Activated naive CD8-positive, alpha-beta T cell treated with anti-CD3 and anti-CD28 coated beads, Interleukin-2, amount 10 ng/mL, durations not matched to agents 7 days and 5 days (primary cell): ENCODE results near the gene CACNA1C. TPM values are rescaled to one million over a fixed set of nuclear protein-coding genes. Genes with fewer than 3 reads are reported as not detected.

Experiments used
- ATAC-seq: fragments of 150-1000 bp; cut with Tn5 transposase; one replicate; pipeline ENCODE4 v1.10.0; 2021; ENCODE audit warnings: low read depth, moderate library complexity
- POLR2A ChIA-PET: fragments of 350-600 bp; sonication (Branson Sonifier 250); formaldehyde crosslinking; loops from one replicate; lab custom pipeline; 2021; ENCODE audit warnings: antibody characterized with exemption; lab: Charles Lee
- DNase-seq: peaks from one replicate; pipeline ENCODE4 v3.0.0; 2021
- H3K27ac Mint-ChIP-seq: one replicate; pipeline ENCODE4 v1.8.0; 2022; ENCODE audit warnings: mild to moderate bottlenecking, mixed read lengths
- H3K27me3 Mint-ChIP-seq: one replicate; pipeline ENCODE4 v1.8.0; 2022; ENCODE audit warnings: mild to moderate bottlenecking, moderate library complexity, mixed read lengths
- H3K36me3 Mint-ChIP-seq: one replicate; pipeline ENCODE4 v1.8.0; 2021; ENCODE audit warnings: mild to moderate bottlenecking, mixed read lengths
- H3K4me1 Mint-ChIP-seq: one replicate; pipeline ENCODE4 v1.8.0; 2021; ENCODE audit warnings: mixed read lengths
- H3K4me3 Mint-ChIP-seq: one replicate; pipeline ENCODE4 v1.8.0; 2022; ENCODE audit warnings: mild to moderate bottlenecking, moderate library complexity, mixed read lengths
- H3K9me3 Mint-ChIP-seq: one replicate; pipeline ENCODE4 v1.8.0; 2021; ENCODE audit warnings: mixed read lengths
- total RNA-seq, 2 experiments: library from RNA; stranded (reverse); gene quantifications; one replicate each; pipeline ENCODE4 v1.2.3, GENCODE V29; 2021

The CACNA1C gene
- total RNA-seq, 2 experiments from 2014 or later = 0.11 to 0.14 TPM

DNA sequence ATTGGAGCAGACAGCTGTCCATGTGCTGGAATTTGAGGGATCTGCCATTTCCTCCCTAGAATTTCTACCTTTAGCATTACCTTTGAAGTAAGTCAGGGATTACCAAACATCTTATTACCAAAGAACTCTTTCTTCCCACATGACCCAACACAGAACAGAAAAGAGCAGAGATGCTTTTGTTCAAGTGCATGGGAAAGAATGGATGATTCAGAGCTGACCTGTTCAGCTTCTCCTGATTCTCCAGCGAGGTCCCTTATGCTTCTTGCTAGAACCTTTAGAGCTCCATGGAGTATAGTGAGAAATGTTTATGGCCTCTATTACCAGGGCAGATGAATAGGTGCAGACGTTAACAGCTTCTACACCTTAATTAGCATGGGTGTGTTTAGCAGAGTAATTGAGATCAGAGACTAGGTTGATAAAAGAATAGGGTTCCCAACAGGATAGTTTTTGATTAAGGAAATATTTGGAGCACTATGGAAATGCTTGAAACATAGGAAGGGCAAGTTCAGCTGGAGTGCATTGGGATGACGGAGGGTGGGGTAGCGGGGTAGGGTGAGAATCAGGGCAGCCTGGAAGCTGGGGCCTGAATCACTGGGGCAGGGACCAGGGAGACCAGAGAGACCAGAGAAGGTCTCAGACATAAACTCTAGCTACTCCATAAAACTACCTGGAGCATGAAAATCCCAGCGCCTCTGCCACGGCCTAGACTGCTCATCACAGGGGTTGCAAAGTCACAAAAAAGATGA is 223.7 kb downstream of the CACNA1C start:
- no peak for ATAC-seq
- no peak for DNase-seq
- Mint-ChIP-seq H3K27me3 (peaks cover 3% of the 10 kb centered on the region), H3K4me1 (no peaks in the 10 kb centered on the region), H3K27ac (no peak overlapping the region), H3K36me3 (peaks cover 2% of the 10 kb centered on the region), H3K4me3 (no peak overlapping the region), H3K9me3 (peaks cover 1% of the 10 kb centered on the region)
- POLR2A ChIA-PET = no interaction called here

DNA sequence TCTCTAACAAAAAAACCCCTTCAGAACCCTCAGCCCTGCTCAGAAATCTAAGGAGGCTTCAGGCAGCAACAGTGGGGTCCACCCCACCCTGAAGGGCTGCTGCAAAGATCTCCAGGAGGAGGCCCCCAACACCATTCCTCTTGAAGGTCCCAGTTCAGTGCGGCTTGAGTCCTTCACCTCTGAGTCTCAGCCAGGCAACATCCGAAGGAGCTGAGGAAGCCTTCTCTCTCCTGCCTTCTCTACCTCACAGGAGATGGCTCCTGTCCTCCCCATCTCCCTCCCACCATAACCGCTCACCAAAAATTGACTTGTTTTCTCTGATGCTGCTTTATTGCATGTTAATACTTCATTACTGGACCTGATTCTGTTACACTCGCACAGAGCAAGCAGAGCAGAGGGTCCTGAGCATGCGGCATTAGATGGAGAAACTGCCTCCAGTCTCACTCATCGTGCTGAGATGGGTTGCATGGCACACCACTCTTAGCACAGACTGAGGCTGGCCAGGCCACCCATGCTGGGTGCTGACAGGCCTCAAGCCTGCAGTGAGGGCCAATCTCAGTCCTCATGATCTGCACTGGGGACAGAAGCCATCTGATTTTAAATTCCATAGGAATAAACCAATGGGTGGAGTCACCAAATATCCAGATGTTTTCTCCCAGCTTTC is 224.8 kb downstream of the CACNA1C start:
- POLR2A ChIA-PET = no interaction called here
- H3K27me3 Mint-ChIP-seq = peaks cover 4% of the 10 kb centered on the region
- no peak overlapping the region for H3K27ac Mint-ChIP-seq
- no peak for ATAC-seq
- H3K4me3 Mint-ChIP-seq = no peak overlapping the region
- H3K9me3 Mint-ChIP-seq = peaks cover 1% of the 10 kb centered on the region
- peaks cover 2% of the 10 kb centered on the region for H3K36me3 Mint-ChIP-seq
- no peak for DNase-seq
- H3K4me1 Mint-ChIP-seq = no peaks in the 10 kb centered on the region

DNA sequence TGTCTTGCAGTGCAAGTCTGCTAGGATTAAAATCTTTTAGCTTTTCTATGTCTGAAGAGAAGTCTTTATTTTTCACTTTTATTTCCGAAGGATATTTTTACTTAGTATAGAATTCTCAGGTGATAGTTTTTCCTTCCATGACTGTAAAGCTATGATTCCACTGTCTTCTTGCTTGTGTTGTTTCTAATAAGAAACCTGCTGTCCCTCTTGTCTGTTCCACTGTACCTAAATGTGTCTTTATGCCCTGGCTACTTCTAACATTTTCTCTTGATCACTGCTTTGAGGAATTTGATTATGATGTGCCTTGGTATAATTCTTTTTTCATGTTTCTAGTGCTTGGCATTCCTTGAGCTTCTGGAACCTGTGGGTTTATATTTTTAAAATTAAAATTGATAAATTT is 228.7 kb downstream of the CACNA1C start:
- no peak overlapping the region for H3K27ac Mint-ChIP-seq
- POLR2A ChIA-PET = no interaction called here
- peaks cover 9% of the 10 kb centered on the region for H3K27me3 Mint-ChIP-seq
- ATAC-seq (no peak), DNase-seq (no peak)
- peaks cover 2% of the 10 kb centered on the region for H3K36me3 Mint-ChIP-seq
- H3K9me3 Mint-ChIP-seq = peaks cover 1% of the 10 kb centered on the region
- no peaks in the 10 kb centered on the region for H3K4me1 Mint-ChIP-seq
- H3K4me3 Mint-ChIP-seq = no peak overlapping the region

GRCh38 chr12:2282318-2282717 is 229.5 kb downstream of the CACNA1C start:
- POLR2A ChIA-PET = no interaction called here
- peaks cover 8% of the 10 kb centered on the region for H3K27me3 Mint-ChIP-seq
- H3K36me3 Mint-ChIP-seq = peaks cover 2% of the 10 kb centered on the region
- ATAC-seq (no peak), DNase-seq (no peak)
- no peak overlapping the region for H3K27ac Mint-ChIP-seq
- no peaks in the 10 kb centered on the region for H3K4me1 Mint-ChIP-seq
- no peak overlapping the region for H3K4me3 Mint-ChIP-seq
- H3K9me3 Mint-ChIP-seq = peaks cover 1% of the 10 kb centered on the region

GRCh38 chr12:2283480-2283879 is 230.7 kb downstream of the CACNA1C start:
- peaks cover 6% of the 10 kb centered on the region for H3K27me3 Mint-ChIP-seq

DNA sequence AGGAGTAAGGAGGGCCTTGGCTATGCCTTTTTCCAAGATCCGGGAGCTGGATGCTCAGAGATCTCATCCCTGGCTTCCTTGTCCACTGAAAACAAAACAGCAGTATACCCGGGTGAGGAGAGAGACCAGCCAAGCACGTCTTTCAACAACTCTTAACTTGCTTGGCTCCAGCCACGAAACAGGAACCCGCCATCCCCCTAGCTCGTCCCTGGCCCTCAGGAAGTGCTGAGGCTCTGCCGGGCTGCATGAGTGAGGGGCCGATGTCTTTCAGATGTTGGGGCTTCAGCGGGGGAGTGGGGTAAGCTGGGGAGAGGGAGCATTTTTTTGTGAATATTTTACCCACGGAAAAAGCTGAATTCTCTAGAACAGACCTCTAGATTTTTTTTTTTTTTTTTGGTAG is 231.1 kb downstream of the CACNA1C start:
- Mint-ChIP-seq H3K4me3 (no peak overlapping the region), H3K9me3 (peaks cover 1% of the 10 kb centered on the region), H3K36me3 (peaks cover 2% of the 10 kb centered on the region), H3K27ac (no peak overlapping the region), H3K27me3 (peaks cover 6% of the 10 kb centered on the region), H3K4me1 (no peaks in the 10 kb centered on the region)
- ATAC-seq (no peak), DNase-seq (no peak)
- POLR2A ChIA-PET = interaction anchor here (0.7 kb wide), 1 partner anchor 234 kb away, joined by 5 read pairs; no protein-coding TSS in a partner anchor

More at GRCh38 chr12:2283480-2283879, 230.7 kb downstream of the CACNA1C start:
- no peak for DNase-seq
- POLR2A ChIA-PET = interaction anchor here (0.7 kb wide), 1 partner anchor 233 kb away, joined by 5 read pairs; no protein-coding TSS in a partner anchor
- Mint-ChIP-seq H3K36me3 (peaks cover 2% of the 10 kb centered on the region), H3K27ac (no peak overlapping the region), H3K9me3 (peaks cover 1% of the 10 kb centered on the region), H3K4me3 (no peak overlapping the region), H3K4me1 (no peaks in the 10 kb centered on the region)
- ATAC-seq = no peak

DNA sequence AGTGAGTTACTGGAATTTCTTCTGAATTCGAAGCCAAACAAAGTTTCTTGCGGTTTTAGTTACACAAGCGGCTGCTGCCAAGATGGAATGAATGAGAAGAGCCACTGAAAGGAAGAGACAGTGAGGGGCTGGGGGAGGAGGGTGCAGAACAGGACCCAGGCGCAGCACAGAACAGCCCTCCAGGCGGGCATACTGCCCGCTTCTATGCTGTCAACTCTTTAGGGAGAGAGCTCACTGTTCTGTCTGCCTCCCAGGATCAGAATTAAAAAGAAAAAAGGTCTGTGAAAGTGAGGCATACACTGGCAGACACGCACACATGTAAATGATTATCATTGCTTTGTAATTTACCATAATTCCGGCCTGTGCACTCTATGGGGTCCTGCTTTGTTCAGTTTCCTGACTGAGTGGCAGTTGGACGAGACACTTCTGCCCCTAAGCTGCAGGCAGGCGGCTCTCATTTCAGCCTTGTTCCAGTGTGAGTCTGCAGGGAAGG is 231.6 kb downstream of the CACNA1C start:
- H3K36me3 Mint-ChIP-seq = peaks cover 2% of the 10 kb centered on the region
- no peak for ATAC-seq
- no peak for DNase-seq
- H3K9me3 Mint-ChIP-seq = peaks cover 1% of the 10 kb centered on the region
- H3K27ac Mint-ChIP-seq = no peak overlapping the region
- H3K4me1 Mint-ChIP-seq = no peaks in the 10 kb centered on the region
- POLR2A ChIA-PET = interaction anchor here (0.7 kb wide), 1 partner anchor 234 kb away, joined by 5 read pairs; no protein-coding TSS in a partner anchor
- no peak overlapping the region for H3K4me3 Mint-ChIP-seq
- peaks cover 6% of the 10 kb centered on the region for H3K27me3 Mint-ChIP-seq

GRCh38 chr12:2284857-2285256 is 232.1 kb downstream of the CACNA1C start:
- no peak overlapping the region for H3K27ac Mint-ChIP-seq
- no peak overlapping the region for H3K4me3 Mint-ChIP-seq
- peaks cover 2% of the 10 kb centered on the region for H3K36me3 Mint-ChIP-seq
- no peaks in the 10 kb centered on the region for H3K4me1 Mint-ChIP-seq
- no peak for ATAC-seq
- POLR2A ChIA-PET = no interaction called here
- peak; percentile 44 for DNase-seq
- H3K27me3 Mint-ChIP-seq = peaks cover 6% of the 10 kb centered on the region
- H3K9me3 Mint-ChIP-seq = peaks cover 1% of the 10 kb centered on the region

DNA sequence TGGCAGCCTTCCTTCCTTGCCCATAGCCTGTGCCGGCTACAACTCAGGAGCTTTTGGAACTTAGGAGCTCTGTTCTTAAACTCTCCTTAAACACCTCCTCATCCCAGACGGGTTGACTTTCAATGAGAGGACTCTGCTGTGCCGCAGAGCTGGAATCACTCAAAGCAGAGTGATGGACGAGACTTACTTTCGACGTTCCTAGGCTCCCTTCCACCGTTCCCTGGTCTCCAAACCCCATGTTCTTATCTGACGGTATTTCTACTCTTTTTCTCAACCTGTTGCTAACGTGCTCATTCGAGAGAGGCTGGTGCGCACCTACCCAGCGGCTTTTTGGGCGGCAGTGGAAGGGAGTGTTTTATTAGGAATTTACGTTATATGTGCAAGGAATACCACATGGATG is 232.7 kb downstream of the CACNA1C start:
- POLR2A ChIA-PET = no interaction called here
- no peaks in the 10 kb centered on the region for H3K4me1 Mint-ChIP-seq
- H3K9me3 Mint-ChIP-seq = peaks cover 1% of the 10 kb centered on the region
- DNase-seq (no peak), ATAC-seq (no peak)
- peaks cover 8% of the 10 kb centered on the region for H3K27me3 Mint-ChIP-seq
- no peak overlapping the region for H3K27ac Mint-ChIP-seq
- peaks cover 2% of the 10 kb centered on the region for H3K36me3 Mint-ChIP-seq
- no peak overlapping the region for H3K4me3 Mint-ChIP-seq

GRCh38 chr12:2286047-2286446 is 233.3 kb downstream of the CACNA1C start:
- DNase-seq (no peak), ATAC-seq (no peak)
- POLR2A ChIA-PET = no interaction called here
- Mint-ChIP-seq H3K4me1 (no peaks in the 10 kb centered on the region), H3K4me3 (no peak overlapping the region), H3K36me3 (peaks cover 1% of the 10 kb centered on the region), H3K9me3 (no peaks in the 10 kb centered on the region), H3K27me3 (peaks cover 8% of the 10 kb centered on the region), H3K27ac (no peak overlapping the region)

- Mint-ChIP-seq H3K9me3 (no peaks in the 10 kb centered on the region), H3K4me3 (no peak overlapping the region), H3K27me3 (peaks cover 8% of the 10 kb centered on the region), H3K27ac (no peak overlapping the region), H3K36me3 (no peaks in the 10 kb centered on the region), H3K4me1 (no peaks in the 10 kb centered on the region)
- ATAC-seq = no peak
- POLR2A ChIA-PET = no interaction called here
- DNase-seq = no peak
Observed at GRCh38 chr12:2286461-2287131, 233.8 kb downstream of the CACNA1C start.

DNA sequence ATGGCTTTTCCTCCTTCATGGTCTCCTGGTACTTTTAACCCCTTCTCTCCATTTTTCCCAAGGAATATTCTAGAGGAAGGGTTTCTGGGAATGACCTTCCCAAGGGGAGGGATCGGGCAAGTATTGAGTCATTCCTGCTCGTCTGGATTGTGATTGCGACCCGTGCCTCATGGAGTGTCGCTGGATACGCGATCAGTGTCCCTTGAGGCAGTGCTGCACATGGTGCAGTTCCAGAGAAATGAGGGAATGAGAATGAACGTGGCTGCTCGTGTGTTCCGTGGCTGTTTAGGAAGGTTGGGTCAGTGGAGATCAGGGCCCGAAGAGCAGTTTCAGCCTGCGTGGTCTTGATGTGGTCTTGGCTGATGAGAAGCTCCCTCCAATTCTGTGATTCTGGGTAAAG is 234.4 kb downstream of the CACNA1C start:
- DNase-seq (no peak), ATAC-seq (no peak)
- H3K27me3 Mint-ChIP-seq = peaks cover 7% of the 10 kb centered on the region
- H3K36me3 Mint-ChIP-seq = no peaks in the 10 kb centered on the region
- H3K4me1 Mint-ChIP-seq = no peaks in the 10 kb centered on the region
- no peaks in the 10 kb centered on the region for H3K9me3 Mint-ChIP-seq
- no peak overlapping the region for H3K27ac Mint-ChIP-seq
- no peak overlapping the region for H3K4me3 Mint-ChIP-seq
- POLR2A ChIA-PET = no interaction called here

- DNase-seq (no peak), ATAC-seq (no peak)
- H3K36me3 Mint-ChIP-seq = no peaks in the 10 kb centered on the region
- POLR2A ChIA-PET = no interaction called here
- peaks cover 7% of the 10 kb centered on the region for H3K27me3 Mint-ChIP-seq
- no peak overlapping the region for H3K27ac Mint-ChIP-seq
- no peak overlapping the region for H3K4me3 Mint-ChIP-seq
- H3K9me3 Mint-ChIP-seq = no peaks in the 10 kb centered on the region
- no peaks in the 10 kb centered on the region for H3K4me1 Mint-ChIP-seq
Observed at GRCh38 chr12:2287589-2287988, 234.8 kb downstream of the CACNA1C start.
